Vagina (tissue), 2 donors: ENCODE results near the gene CCT8L2.
"Not testable (repeated sequence)": the region's sequence is repeated elsewhere in the genome, so short reads cannot be mapped to it uniquely, and the experiment has no call there.

ENCODE experiments used
- CTCF ChIP-seq, 3 experiments: fragments of 450-650 bp in 2 of 3; fragments of 200-600 bp in 1 of 3; sonication (generic) in 1 of 3; IDR thresholded peaks; one replicate each; pipeline ENCODE4 v1.5.1; 2017 to 2019; ENCODE audit warnings: antibody characterized with exemption in 3 of 3, mild to moderate bottlenecking in 2 of 3, moderate library complexity in 2 of 3
- POLR2A ChIP-seq, 2 donors: fragments of 450-650 bp; IDR thresholded peaks; one replicate each; pipeline ENCODE4 v1.6.1; 2017; ENCODE audit warnings: antibody characterized with exemption in 2 of 2, mild to moderate bottlenecking in 2 of 2, moderate library complexity in 2 of 2

GRCh38 chr22:16561093-16561658 lies 31.4 kb downstream of the CCT8L2 start:
- TF ChIP-seq CTCF, POLR2A (IDR thresholded peaks at IDR 0.05): not testable (repeated sequence)
